WTC11 (cell line): ENCODE results near the gene ZNF213.

Experiments used
- ATF2 ChIP-seq: sonication (generic); formaldehyde crosslinking; IDR thresholded peaks from 2 replicates; pipeline ENCODE4 v1.8.1; 2022; ENCODE audit warnings: low read depth, missing genetic modification reagents, borderline replicate concordance
- CREB1 ChIP-seq: sonication (generic); formaldehyde crosslinking; IDR thresholded peaks from 2 replicates; pipeline ENCODE4 v1.8.0; 2023; ENCODE audit warnings: mild to moderate bottlenecking, missing genetic modification reagents
- MLX ChIP-seq: sonication (generic); formaldehyde crosslinking; IDR thresholded peaks from 2 replicates; pipeline ENCODE4 v1.8.1; 2023; ENCODE audit warnings: mild to moderate bottlenecking, missing genetic modification reagents, moderate library complexity
- PRDM15 ChIP-seq: sonication (generic); formaldehyde crosslinking; IDR thresholded peaks from 2 replicates; pipeline ENCODE4 v1.8.0; 2022; ENCODE audit warnings: missing genetic modification reagents
- SP1 ChIP-seq: sonication (generic); formaldehyde crosslinking; conservative IDR thresholded peaks from 2 replicates; pipeline ENCODE4 v1.8.1; 2022; ENCODE audit warnings: missing genetic modification reagents
- TF ChIP-seq, protein P1 (sequence below): fragments of 200-600 bp; IDR thresholded peaks from 2 replicates; pipeline ENCODE4 v1.8.0; 2022; ENCODE audit warnings: antibody characterized with exemption

- TF ChIP-seq, protein P1, sequence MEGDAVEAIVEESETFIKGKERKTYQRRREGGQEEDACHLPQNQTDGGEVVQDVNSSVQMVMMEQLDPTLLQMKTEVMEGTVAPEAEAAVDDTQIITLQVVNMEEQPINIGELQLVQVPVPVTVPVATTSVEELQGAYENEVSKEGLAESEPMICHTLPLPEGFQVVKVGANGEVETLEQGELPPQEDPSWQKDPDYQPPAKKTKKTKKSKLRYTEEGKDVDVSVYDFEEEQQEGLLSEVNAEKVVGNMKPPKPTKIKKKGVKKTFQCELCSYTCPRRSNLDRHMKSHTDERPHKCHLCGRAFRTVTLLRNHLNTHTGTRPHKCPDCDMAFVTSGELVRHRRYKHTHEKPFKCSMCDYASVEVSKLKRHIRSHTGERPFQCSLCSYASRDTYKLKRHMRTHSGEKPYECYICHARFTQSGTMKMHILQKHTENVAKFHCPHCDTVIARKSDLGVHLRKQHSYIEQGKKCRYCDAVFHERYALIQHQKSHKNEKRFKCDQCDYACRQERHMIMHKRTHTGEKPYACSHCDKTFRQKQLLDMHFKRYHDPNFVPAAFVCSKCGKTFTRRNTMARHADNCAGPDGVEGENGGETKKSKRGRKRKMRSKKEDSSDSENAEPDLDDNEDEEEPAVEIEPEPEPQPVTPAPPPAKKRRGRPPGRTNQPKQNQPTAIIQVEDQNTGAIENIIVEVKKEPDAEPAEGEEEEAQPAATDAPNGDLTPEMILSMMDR = peak; percentile 14; the same call in 1 of the 2 replicates
- no peak for TF ChIP-seq MLX (CRISPR knock-in tag)
- no peak for TF ChIP-seq PRDM15 (CRISPR knock-in tag)
- no peak for TF ChIP-seq SP1 (CRISPR knock-in tag)
- no peak for TF ChIP-seq CREB1 (CRISPR knock-in tag)
- no peak for TF ChIP-seq ATF2 (CRISPR knock-in tag)
Observed at GRCh38 chr16:3152277-3152990, 17.6 kb downstream of the ZNF213 start.
